B cell (primary cell): ENCODE measurements around the gene GIPC3.

Experiments used
- EZH2 ChIP-seq: IDR thresholded peaks from 2 replicates; pipeline ENCODE4 v1.6.1; 2012; ENCODE audit warnings: borderline replicate concordance, low read depth, mild to moderate bottlenecking, moderate library complexity, low read length; ENCODE audit not compliant: insufficient read depth, poor library complexity, severe bottlenecking
- TF ChIP-seq, protein P1 (sequence below): fragments of 200-600 bp; IDR thresholded peaks from one replicate; pipeline ENCODE4 v1.8.0; 2022; ENCODE audit warnings: antibody characterized with exemption, mild to moderate bottlenecking

GRCh38 chr19:3621689-3622088 is 36.4 kb downstream of the GIPC3 start:
- no peak for TF ChIP-seq EZH2
- TF ChIP-seq, protein P1, sequence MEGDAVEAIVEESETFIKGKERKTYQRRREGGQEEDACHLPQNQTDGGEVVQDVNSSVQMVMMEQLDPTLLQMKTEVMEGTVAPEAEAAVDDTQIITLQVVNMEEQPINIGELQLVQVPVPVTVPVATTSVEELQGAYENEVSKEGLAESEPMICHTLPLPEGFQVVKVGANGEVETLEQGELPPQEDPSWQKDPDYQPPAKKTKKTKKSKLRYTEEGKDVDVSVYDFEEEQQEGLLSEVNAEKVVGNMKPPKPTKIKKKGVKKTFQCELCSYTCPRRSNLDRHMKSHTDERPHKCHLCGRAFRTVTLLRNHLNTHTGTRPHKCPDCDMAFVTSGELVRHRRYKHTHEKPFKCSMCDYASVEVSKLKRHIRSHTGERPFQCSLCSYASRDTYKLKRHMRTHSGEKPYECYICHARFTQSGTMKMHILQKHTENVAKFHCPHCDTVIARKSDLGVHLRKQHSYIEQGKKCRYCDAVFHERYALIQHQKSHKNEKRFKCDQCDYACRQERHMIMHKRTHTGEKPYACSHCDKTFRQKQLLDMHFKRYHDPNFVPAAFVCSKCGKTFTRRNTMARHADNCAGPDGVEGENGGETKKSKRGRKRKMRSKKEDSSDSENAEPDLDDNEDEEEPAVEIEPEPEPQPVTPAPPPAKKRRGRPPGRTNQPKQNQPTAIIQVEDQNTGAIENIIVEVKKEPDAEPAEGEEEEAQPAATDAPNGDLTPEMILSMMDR, result no peak
